Urothelium cell line (cell line): ENCODE data around the gene ARL3.
"Not testable (repeated sequence)": the region's sequence is repeated elsewhere in the genome, so short reads cannot be mapped to it uniquely, and the experiment has no call there.

ENCODE experiments used
- DNase-seq: peaks from one replicate; pipeline ENCODE4 v3.0.0; 2011; ENCODE audit warnings: low spot score, mixed read lengths
- FAIRE-seq: peaks from 2 replicates; lab custom pipeline; 2011; peaks lifted over from hg19 to GRCh38; lab: Jason Lieb, UNC

ARL3 gene

GRCh38 chr10:102710609-102711008, 3.6 kb downstream of the ARL3 start:
- FAIRE-seq (no peak), DNase-seq (no peak)

GRCh38 chr10:102705531-102705930, 8.7 kb downstream of the ARL3 start:
- no peak for FAIRE-seq
- DNase-seq = no peak

GRCh38 chr10:102704915-102705314, 9.3 kb downstream of the ARL3 start:
- DNase-seq (no peak), FAIRE-seq (no peak)

GRCh38 chr10:102702742-102703141, 11.5 kb downstream of the ARL3 start:
- DNase-seq (no peak), FAIRE-seq (no peak)

- FAIRE-seq (no peak), DNase-seq (no peak)
Observed at GRCh38 chr10:102701796-102702195, 12.4 kb downstream of the ARL3 start.

GRCh38 chr10:102701272-102701671, 12.9 kb downstream of the ARL3 start:
- FAIRE-seq (no peak), DNase-seq (no peak)

- no peak for DNase-seq
Observed at GRCh38 chr10:102698894-102699293, 15.3 kb downstream of the ARL3 start.

GRCh38 chr10:102696736-102697135, 17.5 kb downstream of the ARL3 start:
- DNase-seq (no peak), FAIRE-seq (no peak)

More at GRCh38 chr10:102698894-102699293, 15.3 kb downstream of the ARL3 start:
- no peak for FAIRE-seq

GRCh38 chr10:102695401-102695800, 18.8 kb downstream of the ARL3 start:
- not testable (repeated sequence) for FAIRE-seq, DNase-seq

GRCh38 chr10:102691285-102692066, 22.7 kb downstream of the ARL3 start:
- FAIRE-seq = no peak
- no peak for DNase-seq

GRCh38 chr10:102683736-102684135, 30.5 kb downstream of the ARL3 start:
- FAIRE-seq = no peak

GRCh38 chr10:102682981-102683380, 31.2 kb downstream of the ARL3 start:
- FAIRE-seq = no peak
- DNase-seq = no peak

More at GRCh38 chr10:102683736-102684135, 30.5 kb downstream of the ARL3 start:
- DNase-seq = no peak

GRCh38 chr10:102682416-102682815, 31.8 kb downstream of the ARL3 start:
- FAIRE-seq (no peak), DNase-seq (no peak)

- FAIRE-seq (no peak), DNase-seq (no peak)
Observed at GRCh38 chr10:102681696-102682095, 32.5 kb downstream of the ARL3 start.

- DNase-seq = no peak
- FAIRE-seq = no peak
Observed at GRCh38 chr10:102679596-102679995, 34.6 kb downstream of the ARL3 start.

GRCh38 chr10:102678842-102679289, 35.3 kb downstream of the ARL3 start:
- DNase-seq (peak; percentile 54), FAIRE-seq (no peak)

GRCh38 chr10:102678068-102678400, 36.2 kb downstream of the ARL3 start:
- DNase-seq = no peak
- FAIRE-seq = no peak

GRCh38 chr10:102677331-102678067, 36.7 kb downstream of the ARL3 start:
- no peak for DNase-seq

GRCh38 chr10:102676534-102677315, 37.5 kb downstream of the ARL3 start:
- FAIRE-seq = no peak
- DNase-seq = no peak

More at GRCh38 chr10:102677331-102678067, 36.7 kb downstream of the ARL3 start:
- FAIRE-seq = no peak

GRCh38 chr10:102675666-102676533, 38.3 kb downstream of the ARL3 start:
- no peak for FAIRE-seq

More at GRCh38 chr10:102675666-102676533, 38.3 kb downstream of the ARL3 start:
- peak; percentile 70 for DNase-seq
